Glomerular visceral epithelial cell (primary cell): ENCODE data around the gene ECE1.

Experiments
- DNase-seq: peaks from one replicate; pipeline ENCODE4 v3.0.0-alpha.2; 2016; ENCODE audit errors: extremely low spot score

ECE1 gene

DNA sequence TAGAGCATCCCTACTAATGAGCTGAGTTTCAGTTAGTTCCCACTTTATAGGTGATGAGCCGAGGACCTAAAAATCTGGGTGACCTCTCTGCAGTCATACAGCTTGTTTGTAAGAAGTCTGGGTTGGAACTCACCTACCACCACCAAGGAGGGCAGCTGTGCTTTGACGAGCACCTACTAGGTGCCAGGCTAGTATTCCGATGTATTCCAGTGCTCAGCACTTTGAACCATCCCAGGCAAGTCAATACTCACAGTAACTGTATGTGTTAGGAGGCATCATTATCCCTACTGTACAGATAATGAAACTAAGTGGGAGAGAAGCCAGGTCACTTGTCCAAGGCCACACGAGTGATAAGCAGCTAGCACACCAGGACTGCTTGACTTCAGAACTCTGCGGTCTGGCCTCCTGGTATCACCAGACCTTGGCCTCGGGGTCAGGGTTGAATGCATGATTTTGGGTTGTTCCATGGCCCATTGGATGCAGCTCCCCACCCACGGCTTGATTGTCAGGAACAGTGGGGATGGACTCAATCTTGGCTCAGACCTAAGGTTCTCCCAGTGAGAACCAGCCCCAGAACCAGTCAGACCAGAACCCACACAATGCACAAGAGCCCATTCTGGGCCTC, 20.7 kb downstream of the ECE1 start:
- no peak for DNase-seq

- DNase-seq: peak; percentile 15
These were observed 21.7 kb downstream of the ECE1 start for GRCh38 chr1:21268281-21269239.

GRCh38 chr1:21267191-21268077, 22.8 kb downstream of the ECE1 start:
- DNase-seq: no peak

- no peak for DNase-seq
These were observed 24.0 kb downstream of the ECE1 start for GRCh38 chr1:21266119-21266774.

DNA sequence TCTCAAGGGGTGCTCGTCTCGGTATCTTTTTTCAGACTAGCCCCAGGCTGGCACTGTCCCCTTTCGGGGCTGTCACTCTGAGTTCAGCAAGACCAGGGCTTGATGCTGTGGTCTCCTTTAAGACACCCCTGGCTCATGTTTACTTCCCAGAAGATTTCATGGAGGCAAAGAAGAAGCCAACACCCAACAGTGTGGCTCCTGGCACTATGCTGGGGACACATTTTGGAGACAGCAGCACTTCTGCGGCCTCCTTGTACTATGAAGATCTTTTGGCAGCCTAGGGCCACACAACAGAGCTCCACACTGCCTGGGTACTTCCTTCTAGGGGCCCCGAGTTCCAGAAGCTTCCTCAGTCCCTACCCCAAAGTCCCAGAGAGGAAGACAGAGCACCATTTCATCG, 24.6 kb downstream of the ECE1 start:
- DNase-seq: no peak

DNA sequence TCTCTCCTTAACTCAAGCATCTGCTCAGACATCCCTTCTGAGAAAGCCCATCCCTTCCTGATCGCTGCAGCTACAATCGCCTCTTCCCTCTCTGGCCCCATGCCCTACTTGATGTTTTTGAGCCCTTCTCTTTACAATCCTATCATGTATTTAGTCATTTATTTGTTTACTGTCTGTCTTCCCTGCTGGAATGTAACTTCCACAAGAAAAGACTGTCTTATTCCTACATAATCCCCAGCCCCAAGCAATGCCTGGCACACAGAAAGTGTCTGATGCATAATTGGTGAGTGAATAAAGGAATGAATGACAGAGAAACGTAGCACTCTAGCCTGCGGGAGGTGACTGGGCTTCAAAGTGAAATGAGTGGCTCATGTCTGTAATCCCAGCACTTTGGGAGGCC, 25.4 kb downstream of the ECE1 start:
- no peak for DNase-seq

- no peak for DNase-seq
These were observed 26.5 kb downstream of the ECE1 start for GRCh38 chr1:21263653-21264225.

- no peak for DNase-seq
These were observed 27.2 kb downstream of the ECE1 start for GRCh38 chr1:21263052-21263429.

- DNase-seq: peak; percentile 85
These were observed 27.8 kb downstream of the ECE1 start for GRCh38 chr1:21262293-21263051.

DNA sequence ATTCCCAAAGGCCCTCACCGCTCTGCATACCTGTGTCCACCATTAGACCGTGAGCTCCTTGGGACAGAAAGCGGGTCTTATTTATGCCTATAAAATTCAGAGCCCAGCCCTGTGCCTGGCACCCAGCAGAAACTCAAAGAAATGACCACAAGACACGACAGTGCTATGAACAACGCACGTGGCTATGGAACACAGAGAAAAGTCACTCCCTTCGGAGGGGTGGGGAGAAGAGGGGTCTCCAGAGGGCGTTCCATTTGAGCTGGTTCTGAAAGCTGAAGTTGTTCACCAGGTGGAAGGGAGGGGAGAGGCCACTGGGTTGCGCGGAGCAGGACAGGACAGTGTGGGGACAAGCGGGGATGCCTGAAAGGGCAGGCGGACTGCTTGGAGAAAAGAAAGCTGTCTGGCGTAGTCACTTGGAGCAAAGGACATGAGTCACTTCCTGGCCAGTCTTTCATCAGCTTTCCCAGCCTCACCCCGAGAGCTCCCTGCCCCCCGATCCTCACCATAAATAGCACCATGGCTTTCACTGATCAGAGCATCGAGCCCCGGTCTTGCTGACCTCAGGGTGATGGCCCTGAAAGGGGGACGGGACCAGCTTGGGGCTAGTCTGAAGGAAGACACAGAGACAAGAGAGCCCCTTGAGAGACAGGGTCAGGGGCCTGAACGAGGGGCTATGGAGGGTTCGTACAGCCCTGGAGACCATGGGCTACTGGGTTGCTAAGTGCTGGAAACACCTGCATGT, 28.5 kb downstream of the ECE1 start:
- DNase-seq: peak; percentile 91

DNA sequence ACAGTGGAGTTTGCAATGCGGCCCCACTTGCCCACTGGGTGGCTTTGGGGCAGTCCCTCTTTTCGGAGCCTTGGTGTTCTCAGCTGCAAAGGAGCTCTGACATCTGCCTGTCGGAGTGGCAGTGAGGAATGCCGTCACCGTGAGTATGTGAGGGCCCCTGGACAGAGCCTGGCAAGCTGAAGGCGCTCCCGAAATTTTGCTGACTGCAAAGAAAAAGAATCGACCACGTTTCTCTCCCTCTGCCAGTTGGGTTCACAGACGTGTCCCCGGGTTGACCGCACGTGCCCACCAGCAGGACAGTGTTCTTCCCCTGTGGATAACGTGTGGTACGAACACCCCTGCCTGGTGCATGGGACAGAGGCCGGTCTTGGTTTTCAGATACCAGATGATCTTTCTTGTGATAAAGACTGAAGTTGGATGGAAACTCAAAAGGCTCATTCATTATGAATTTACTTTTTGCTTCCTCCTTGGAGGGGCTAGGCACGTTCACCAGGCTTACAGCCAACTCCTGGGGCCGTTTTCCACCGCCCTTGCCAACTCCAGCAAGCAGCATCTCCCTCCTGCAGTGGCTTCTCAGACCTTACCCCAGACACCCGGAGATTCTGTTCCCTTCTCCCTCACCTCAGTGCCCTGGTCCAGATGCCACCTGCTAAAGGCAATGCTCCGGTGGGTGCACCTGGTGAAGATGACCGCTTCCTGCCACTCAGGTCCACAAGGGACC, 29.7 kb downstream of the ECE1 start:
- no peak for DNase-seq

GRCh38 chr1:21259316-21260076, 30.8 kb downstream of the ECE1 start:
- DNase-seq: no peak

DNA sequence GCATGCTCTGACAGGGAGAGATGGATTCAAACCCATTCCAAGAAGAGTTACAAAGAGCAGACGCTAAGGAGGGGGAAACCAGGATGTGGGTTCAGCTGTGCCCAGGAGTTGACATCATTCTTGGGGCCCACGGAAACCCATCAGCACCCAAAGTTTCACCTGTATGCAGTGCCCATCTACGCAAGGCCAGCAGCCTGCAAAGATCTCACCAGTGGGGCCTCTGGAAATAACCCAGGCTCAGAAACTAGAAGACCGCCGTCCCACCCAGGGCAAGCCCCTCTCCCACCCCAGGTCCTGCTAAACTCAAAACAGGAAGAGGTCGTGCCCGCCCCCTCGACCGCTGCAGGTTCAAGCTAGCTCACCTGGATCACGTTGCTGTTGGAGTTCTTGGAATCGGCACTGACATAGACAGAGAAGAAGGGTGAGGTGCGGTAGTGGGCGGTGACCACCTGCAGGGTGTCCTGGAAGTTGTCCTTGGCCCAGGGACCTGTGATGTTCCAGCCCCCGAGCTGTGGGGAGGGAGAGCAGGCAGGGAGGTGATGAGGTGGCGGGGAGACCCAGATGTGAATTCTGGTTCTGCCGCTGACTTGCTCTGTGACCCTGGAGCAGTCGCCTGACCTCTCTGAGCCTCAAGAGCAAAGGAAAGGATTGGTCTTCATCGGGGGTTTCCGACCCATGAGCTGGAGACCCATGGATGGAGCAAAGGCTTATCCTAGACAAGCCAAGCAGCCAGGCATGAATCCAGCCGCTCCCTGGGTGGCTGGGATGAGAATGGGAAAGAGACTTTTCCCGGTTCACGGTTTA, 31.7 kb downstream of the ECE1 start:
- DNase-seq: no peak

DNA sequence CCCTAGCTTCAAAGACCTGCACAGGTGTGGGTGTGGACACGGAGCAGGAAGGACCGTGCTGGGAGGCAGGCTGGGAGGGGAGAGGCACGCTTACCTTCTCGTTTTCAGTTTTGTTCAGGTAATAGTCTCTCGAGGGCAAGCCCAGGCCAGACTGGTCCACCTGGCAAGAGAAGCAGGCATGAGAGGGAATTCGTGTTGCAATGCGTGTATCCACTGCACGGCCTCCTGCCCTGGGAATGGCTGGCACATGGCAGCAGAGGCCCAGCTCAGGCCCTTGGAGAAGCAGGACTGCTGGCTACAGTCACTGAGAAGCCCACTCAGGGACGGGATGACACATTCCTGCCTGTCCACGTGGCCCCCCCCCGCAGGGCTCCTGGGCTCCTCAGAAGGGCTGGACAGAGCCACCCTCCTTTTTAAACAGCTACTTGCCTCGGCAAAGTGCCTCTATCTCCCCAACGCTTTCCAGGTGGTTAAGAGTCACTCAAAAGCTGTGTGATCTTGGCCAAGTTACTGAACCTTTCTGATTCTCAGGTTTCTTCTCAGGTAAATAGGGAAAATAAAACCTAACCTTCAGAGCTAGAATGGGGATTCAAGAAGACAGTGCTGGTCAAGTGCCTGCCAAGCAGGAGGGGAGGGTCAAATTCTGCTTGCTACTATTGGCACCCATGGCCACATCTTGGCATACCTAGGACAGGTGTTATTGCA, 32.7 kb downstream of the ECE1 start:
- no peak for DNase-seq

- DNase-seq: no peak
These were observed 33.5 kb downstream of the ECE1 start for GRCh38 chr1:21256776-21257175.

DNA sequence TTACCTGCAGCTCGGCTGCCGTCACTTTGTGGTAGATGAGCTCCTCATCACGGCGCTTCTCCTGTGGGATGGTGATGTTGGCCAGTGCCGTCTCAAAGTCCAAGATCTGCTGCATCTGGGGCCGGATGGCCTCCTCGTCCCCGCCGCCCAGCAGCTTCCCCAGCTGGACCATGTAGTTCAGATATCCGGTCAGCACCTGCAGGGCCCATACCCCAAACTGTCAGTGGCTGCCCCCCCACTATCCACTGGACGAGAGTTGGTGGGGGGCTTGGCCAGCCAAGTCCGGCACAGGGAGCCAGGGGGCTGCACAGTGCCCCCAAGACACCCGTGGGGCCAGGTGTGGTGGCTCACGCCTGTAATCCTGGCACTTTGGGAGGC, 34.3 kb downstream of the ECE1 start:
- no peak for DNase-seq
